Coronary artery (tissue), 2 donors: Measurements from ENCODE around the gene IMMP2L.

Experiments used
- DNase-seq: peaks from one replicate; pipeline ENCODE4 v3.0.0-alpha.2; 2017; ENCODE audit warnings: low spot score
- H3K27ac ChIP-seq, 2 donors: fragments of 200-600 bp; sonication (generic); one replicate each; pipeline ENCODE4 v1.5.1; 2016 to 2019
- H3K4me3 ChIP-seq: fragments of 200-600 bp; sonication (generic); 2 replicates; pipeline ENCODE4 v1.5.1; 2016; ENCODE audit warnings: mild to moderate bottlenecking, moderate library complexity
- CTCF ChIP-seq: fragments of 200-600 bp; sonication (generic); IDR thresholded peaks from one replicate; pipeline ENCODE4 v1.5.1; 2019; ENCODE audit warnings: antibody characterized with exemption

The IMMP2L gene

GRCh38 chr7:111394891-111395290, 167.4 kb downstream of the IMMP2L start:
- no peak overlapping the region for H3K27ac ChIP-seq
- no peak overlapping the region for H3K4me3 ChIP-seq
- TF ChIP-seq CTCF = no peak
- no peak for DNase-seq

- H3K4me3 ChIP-seq = no peak overlapping the region
- DNase-seq = no peak
- no peak for TF ChIP-seq CTCF
- H3K27ac ChIP-seq = peak overlapping the region in 1 of 2 donors; percentile 21
These were observed 169.1 kb downstream of the IMMP2L start for GRCh38 chr7:111393011-111393754.

- DNase-seq = no peak
- no peak for TF ChIP-seq CTCF
- Histone ChIP-seq H3K27ac (peak overlapping the region in 1 of 2 donors; percentile 21), H3K4me3 (no peak overlapping the region)
These were observed 170.0 kb downstream of the IMMP2L start for GRCh38 chr7:111392294-111392693.

GRCh38 chr7:111390000-111390399, 172.3 kb downstream of the IMMP2L start:
- no peak overlapping the region for H3K4me3 ChIP-seq
- H3K27ac ChIP-seq = no peak overlapping the region
- no peak for TF ChIP-seq CTCF
- no peak for DNase-seq

- Histone ChIP-seq H3K4me3 (no peak overlapping the region), H3K27ac (no peak overlapping the region)
- TF ChIP-seq CTCF = no peak
- no peak for DNase-seq
These were observed 173.4 kb downstream of the IMMP2L start for GRCh38 chr7:111388912-111389311.

GRCh38 chr7:111388016-111388415, 174.3 kb downstream of the IMMP2L start:
- no peak for DNase-seq
- H3K27ac ChIP-seq = no peak overlapping the region
- TF ChIP-seq CTCF = no peak
- H3K4me3 ChIP-seq = no peak overlapping the region
